ENCODE data around the gene NPM3.
A peak's percentile ranks its signal among the peaks of the same experiment; 100 is the strongest.

The NPM3 gene

DNA sequence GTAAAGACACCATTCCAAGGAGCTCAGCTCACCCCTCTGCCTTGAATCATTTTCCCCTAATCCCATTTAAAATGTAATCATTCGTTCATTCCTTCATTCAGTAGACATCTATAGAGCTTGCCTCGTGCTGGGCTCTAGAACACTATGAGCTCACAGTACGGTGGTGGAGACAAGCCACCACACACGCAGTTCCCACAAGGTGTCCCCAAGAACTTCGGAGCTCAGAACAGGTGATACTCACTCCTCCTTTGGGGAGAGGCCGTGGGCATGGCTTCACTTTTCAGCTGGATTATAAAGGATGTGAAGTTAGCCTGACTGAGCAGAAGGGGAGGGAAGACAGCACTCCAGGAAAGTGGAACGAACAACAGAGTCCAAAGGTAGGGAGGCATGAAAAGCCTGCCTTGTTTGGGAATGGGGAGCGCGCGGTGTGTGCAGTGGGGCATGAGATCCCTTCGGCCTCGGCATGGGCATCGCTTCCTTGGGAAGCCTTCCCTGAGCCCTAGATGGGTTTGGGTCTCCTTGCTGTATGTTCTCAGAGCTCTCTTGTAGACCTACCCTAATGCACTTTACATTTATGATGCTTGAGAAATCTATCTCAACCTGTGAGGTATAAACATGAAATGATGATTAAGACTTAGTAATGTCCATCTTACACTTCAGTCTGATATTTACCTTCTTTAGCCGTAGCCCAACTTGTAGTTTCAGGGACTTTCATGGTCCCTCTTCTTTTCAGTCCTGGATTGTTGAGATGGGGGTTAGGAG lies 35.8 kb upstream of the NPM3 start:
- Histone ChIP-seq H3K4me3 (ENCODE audit: insufficient read depth, low read length, poor library complexity, severe bottlenecking) (peak overlapping the region; percentile 52), H3K9me3 (ENCODE audit: insufficient read depth, low read length) (no peaks in the 10 kb centered on the region), H4K20me1 (ENCODE audit: low read depth, low read length) (peaks cover 18% of the 10 kb centered on the region), H2AFZ (ENCODE audit: low read depth, low read length, severe bottlenecking) (peak overlapping the region; percentile 88), H3K4me2 (ENCODE audit: low read depth, low read length, poor library complexity, severe bottlenecking) (peak overlapping the region; percentile 73), H3K27me3 (ENCODE audit: low read length) (no peaks in the 10 kb centered on the region), H3K9ac (ENCODE audit: low read length) (peak overlapping the region; percentile 93), H3K27ac (ENCODE audit: low read depth, low read length) (peak overlapping the region; percentile 36; the same call in 1 of the 2 replicates), H3K79me2 (ENCODE audit: insufficient read depth, low read length) (peaks cover 41% of the 10 kb centered on the region), H3F3A (ENCODE audit: insufficient read depth) (peaks cover 17% of the 10 kb centered on the region), H3K9me2 (replicated peaks; ENCODE audit: insufficient read depth, low read length) (no peaks in the 10 kb centered on the region), H3K36me3 (ENCODE audit: low read length) (no peaks in the 10 kb centered on the region)
- TF ChIP-seq, protein P1, sequence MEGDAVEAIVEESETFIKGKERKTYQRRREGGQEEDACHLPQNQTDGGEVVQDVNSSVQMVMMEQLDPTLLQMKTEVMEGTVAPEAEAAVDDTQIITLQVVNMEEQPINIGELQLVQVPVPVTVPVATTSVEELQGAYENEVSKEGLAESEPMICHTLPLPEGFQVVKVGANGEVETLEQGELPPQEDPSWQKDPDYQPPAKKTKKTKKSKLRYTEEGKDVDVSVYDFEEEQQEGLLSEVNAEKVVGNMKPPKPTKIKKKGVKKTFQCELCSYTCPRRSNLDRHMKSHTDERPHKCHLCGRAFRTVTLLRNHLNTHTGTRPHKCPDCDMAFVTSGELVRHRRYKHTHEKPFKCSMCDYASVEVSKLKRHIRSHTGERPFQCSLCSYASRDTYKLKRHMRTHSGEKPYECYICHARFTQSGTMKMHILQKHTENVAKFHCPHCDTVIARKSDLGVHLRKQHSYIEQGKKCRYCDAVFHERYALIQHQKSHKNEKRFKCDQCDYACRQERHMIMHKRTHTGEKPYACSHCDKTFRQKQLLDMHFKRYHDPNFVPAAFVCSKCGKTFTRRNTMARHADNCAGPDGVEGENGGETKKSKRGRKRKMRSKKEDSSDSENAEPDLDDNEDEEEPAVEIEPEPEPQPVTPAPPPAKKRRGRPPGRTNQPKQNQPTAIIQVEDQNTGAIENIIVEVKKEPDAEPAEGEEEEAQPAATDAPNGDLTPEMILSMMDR (IDR thresholded peaks at IDR 0.05; ENCODE audit: insufficient read depth, low read length, poor library complexity, severe bottlenecking): no peak

DNA sequence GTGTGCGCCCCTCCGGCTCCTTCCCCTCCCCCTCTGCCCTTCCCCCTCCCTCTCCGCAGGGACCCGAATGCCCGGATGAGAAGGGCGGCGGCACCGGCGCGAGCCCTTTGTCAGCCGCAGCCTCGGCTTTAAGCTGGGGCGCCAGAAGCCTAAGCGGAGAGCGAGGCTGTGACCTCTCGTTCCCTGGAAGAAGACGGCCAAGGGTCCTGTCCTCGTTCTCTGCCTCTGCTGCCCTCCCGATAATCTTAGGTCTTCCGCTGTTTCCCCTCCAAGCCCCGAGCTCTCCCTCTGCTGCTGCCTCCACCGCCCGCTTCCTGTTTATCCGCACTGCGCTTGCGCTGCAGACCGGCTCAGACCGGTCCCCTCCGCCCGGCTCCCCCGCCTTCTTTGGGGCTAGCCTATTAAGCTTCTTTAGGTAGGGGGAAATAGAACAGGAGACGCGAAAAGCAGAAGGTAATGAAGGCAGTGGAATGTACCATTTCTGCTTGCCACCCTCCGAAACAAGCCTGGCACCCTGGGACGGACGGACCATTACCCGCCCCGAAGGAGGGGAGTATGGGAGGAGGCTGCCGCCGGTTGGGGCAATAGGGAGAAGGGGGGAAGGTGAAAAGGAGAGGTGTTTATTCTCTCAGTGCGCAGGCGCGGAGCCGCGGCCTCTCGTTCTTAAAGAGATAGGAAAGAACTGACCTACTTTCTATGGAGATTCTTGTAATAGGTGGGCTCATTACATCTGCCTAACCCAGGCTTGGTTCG lies 35.0 kb upstream of the NPM3 start, which contains the start of gene OGA:
Gene OGA, minus strand, starts transcription at position 326 of the 753 bp plus-strand sequence. CDS start 422 bp downstream, outside the sequence.
- Histone ChIP-seq H3F3A (ENCODE audit: insufficient read depth) (peaks cover 21% of the 10 kb centered on the region), H3K9me3 (ENCODE audit: insufficient read depth, low read length) (no peaks in the 10 kb centered on the region), H3K9me2 (replicated peaks; ENCODE audit: insufficient read depth, low read length) (no peaks in the 10 kb centered on the region), H2AFZ (ENCODE audit: low read depth, low read length, severe bottlenecking) (peak within 1 kb of the TSS; percentile 88), H3K79me2 (ENCODE audit: insufficient read depth, low read length) (peaks cover 48% of the 10 kb centered on the region), H3K36me3 (ENCODE audit: low read length) (peaks cover 4% of the 10 kb centered on the region; the same call in 1 of the 2 replicates), H4K20me1 (ENCODE audit: low read depth, low read length) (peaks cover 25% of the 10 kb centered on the region), H3K27me3 (ENCODE audit: low read length) (no peaks in the 10 kb centered on the region), H3K4me2 (ENCODE audit: low read depth, low read length, poor library complexity, severe bottlenecking) (peak within 1 kb of the TSS; percentile 100), H3K4me3 (ENCODE audit: insufficient read depth, low read length, poor library complexity, severe bottlenecking) (peak within 1 kb of the TSS; percentile 97), H3K9ac (ENCODE audit: low read length) (peak within 1 kb of the TSS; percentile 93), H3K27ac (ENCODE audit: low read depth, low read length) (peak within 1 kb of the TSS; percentile 44)
- TF ChIP-seq, protein P1 (IDR thresholded peaks at IDR 0.05; ENCODE audit: insufficient read depth, low read length, poor library complexity, severe bottlenecking): no peak
- TF ChIP-seq EZH2phosphoT487 (conservative IDR thresholded peaks at IDR 0.05; ENCODE audit: low read length): no peak

DNA sequence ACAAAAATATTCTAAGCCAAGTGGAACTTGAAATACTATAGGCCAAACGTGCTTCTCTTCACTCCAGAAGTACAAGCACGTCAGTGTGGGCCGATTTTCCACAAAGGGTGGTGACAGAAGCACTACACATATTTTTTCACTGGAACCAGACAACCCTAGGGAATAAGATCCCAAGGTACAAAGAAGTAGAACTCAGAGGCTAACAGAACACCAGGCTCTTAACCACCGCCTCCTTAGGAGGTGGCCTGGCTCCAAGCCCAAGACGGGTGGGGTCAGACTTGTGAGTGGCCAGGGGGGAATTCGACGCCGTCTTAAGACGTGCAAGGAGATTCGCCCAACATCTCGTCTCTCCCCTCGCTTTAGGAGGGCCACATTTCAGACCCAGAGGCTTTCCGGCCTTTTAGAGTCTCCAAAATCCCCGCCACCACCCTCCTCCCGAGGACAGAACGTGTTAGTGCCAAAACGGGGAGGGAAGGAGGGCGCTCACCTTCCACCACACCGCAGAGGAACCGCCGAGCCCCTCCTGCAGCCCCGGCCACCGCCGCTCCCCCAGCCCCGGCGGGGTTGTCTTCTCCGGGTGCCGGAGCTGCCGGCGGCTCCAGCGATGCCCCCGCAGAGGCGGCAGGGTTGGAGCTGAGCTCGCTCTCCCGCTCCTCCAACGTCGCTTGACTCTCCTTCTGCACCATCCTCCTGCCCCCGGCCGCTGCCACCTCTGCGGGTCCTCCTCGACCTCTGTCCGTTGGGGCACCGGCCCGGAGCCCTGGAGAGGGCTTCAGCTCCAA lies 34.3 kb upstream of the NPM3 start:
- H3K9me2 ChIP-seq (replicated peaks; ENCODE audit: insufficient read depth, low read length): no peaks in the 10 kb centered on the region
- H3K9ac ChIP-seq (ENCODE audit: low read length): peak overlapping the region; percentile 93
- H3K4me3 ChIP-seq (ENCODE audit: insufficient read depth, low read length, poor library complexity, severe bottlenecking): peak overlapping the region; percentile 97
- H2AFZ ChIP-seq (ENCODE audit: low read depth, low read length, severe bottlenecking): no peak overlapping the region
- H3K27me3 ChIP-seq (ENCODE audit: low read length): no peaks in the 10 kb centered on the region
- H3K9me3 ChIP-seq (ENCODE audit: insufficient read depth, low read length): no peaks in the 10 kb centered on the region
- no peak for TF ChIP-seq EZH2phosphoT487 (conservative IDR thresholded peaks at IDR 0.05; ENCODE audit: low read length)
- TF ChIP-seq, protein P1 (IDR thresholded peaks at IDR 0.05; ENCODE audit: insufficient read depth, low read length, poor library complexity, severe bottlenecking): no peak
- H3K4me2 ChIP-seq (ENCODE audit: low read depth, low read length, poor library complexity, severe bottlenecking): peak overlapping the region; percentile 100
- peaks cover 32% of the 10 kb centered on the region for H4K20me1 ChIP-seq (ENCODE audit: low read depth, low read length)
- peaks cover 25% of the 10 kb centered on the region for H3F3A ChIP-seq (ENCODE audit: insufficient read depth)
- H3K36me3 ChIP-seq (ENCODE audit: low read length): peaks cover 12% of the 10 kb centered on the region; the same call in 1 of the 2 replicates
- peaks cover 56% of the 10 kb centered on the region for H3K79me2 ChIP-seq (ENCODE audit: insufficient read depth, low read length)
- H3K27ac ChIP-seq (ENCODE audit: low read depth, low read length): peak overlapping the region; percentile 44
